Fibroblast of villous mesenchyme (primary cell): ENCODE measurements around the gene E4F1. TPM values are rescaled to one million over a fixed set of nuclear protein-coding genes. Genes with fewer than 3 reads are reported as not detected.
A peak's percentile ranks its signal among the peaks of the same experiment; 100 is the strongest.

ENCODE experiments used
- DNase-seq: peaks from one replicate; pipeline ENCODE4 v3.0.0-alpha.2; 2010; ENCODE audit warnings: low read depth
- H3K4me3 ChIP-seq: 2 replicates; pipeline ENCODE4 v1.5.1; 2011; ENCODE audit warnings: low read depth, mild to moderate bottlenecking, low read length
- CTCF ChIP-seq: IDR thresholded peaks from 2 replicates; pipeline ENCODE4 v1.5.1; 2012; ENCODE audit warnings: low read depth, mild to moderate bottlenecking, low read length; ENCODE audit not compliant: insufficient read depth
- total RNA-seq: library from RNA; depleted of rRNA; stranded (reverse); fragments of >200 nt; gene quantifications from 2 replicates; pipeline ENCODE4 v1.2.3, GENCODE V29; 2012

E4F1 gene
- total RNA-seq, result 25.9 and 32.5 TPM in 2 replicates

- TF ChIP-seq CTCF, result no peak
- peak within 1 kb of the TSS; percentile 79 for H3K4me3 ChIP-seq
- peak; percentile 100 for DNase-seq
Observed at GRCh38 chr16:2223221-2223941, at the start of gene E4F1. E4F1 (plus strand) TSS chr16:2223591; CDS start chr16:2223614, 23 bp downstream.

GRCh38 chr16:2173916-2174315 lies 49.5 kb upstream of the E4F1 start:
- TF ChIP-seq CTCF, result no peak
- H3K4me3 ChIP-seq, result no peak overlapping the region
- DNase-seq, result no peak

- no peak overlapping the region for H3K4me3 ChIP-seq
- DNase-seq, result no peak
- no peak for TF ChIP-seq CTCF
Observed at GRCh38 chr16:2174396-2175131, 48.8 kb upstream of the E4F1 start.

- H3K4me3 ChIP-seq, result no peak overlapping the region
- no peak for DNase-seq
- no peak for TF ChIP-seq CTCF
Observed at GRCh38 chr16:2175454-2175853, 47.9 kb upstream of the E4F1 start.

- H3K4me3 ChIP-seq, result no peak overlapping the region
- no peak for DNase-seq
- TF ChIP-seq CTCF, result no peak
Observed at GRCh38 chr16:2176047-2176446, 47.3 kb upstream of the E4F1 start.

GRCh38 chr16:2177101-2177500 lies 46.3 kb upstream of the E4F1 start:
- H3K4me3 ChIP-seq, result no peak overlapping the region
- no peak for DNase-seq
- no peak for TF ChIP-seq CTCF

- H3K4me3 ChIP-seq, result no peak overlapping the region
- TF ChIP-seq CTCF, result no peak
- no peak for DNase-seq
Observed at GRCh38 chr16:2177561-2177960, 45.8 kb upstream of the E4F1 start.
